H9 (cell line): ENCODE data around the gene MCF2L. TPM values are rescaled to one million over a fixed set of nuclear protein-coding genes. Genes with fewer than 3 reads are reported as not detected.

ENCODE experiments used
- DNase-seq: peaks from one replicate; pipeline ENCODE4 v3.0.0-alpha.2; 2017
- H2AFZ ChIP-seq: one replicate; pipeline ENCODE4 v1.6.1; 2013; ENCODE audit warnings: mild to moderate bottlenecking, low read length, control low read depth, moderate library complexity
- H2AK5ac ChIP-seq: 2 replicates; pipeline ENCODE4 v1.6.1; 2013; ENCODE audit warnings: low read length, control low read depth, mixed read lengths; ENCODE audit not compliant: insufficient read length
- H2BK120ac ChIP-seq: one replicate; pipeline ENCODE4 v1.6.1; 2013; ENCODE audit warnings: low read depth, mild to moderate bottlenecking, low read length, control low read depth, inconsistent platforms; ENCODE audit not compliant: poor library complexity, severe bottlenecking
- H2BK12ac ChIP-seq: 2 replicates; pipeline ENCODE4 v1.6.1; 2013; ENCODE audit warnings: low read length, control low read depth, mixed read lengths, low read depth; ENCODE audit not compliant: insufficient read length
- H2BK15ac ChIP-seq: 2 replicates; pipeline ENCODE4 v1.6.1; 2013; ENCODE audit warnings: low read depth, low read length, control low read depth
- H2BK20ac ChIP-seq: one replicate; pipeline ENCODE4 v1.6.1; 2013; ENCODE audit warnings: low read depth, mild to moderate bottlenecking, low read length, control low read depth, inconsistent platforms; ENCODE audit not compliant: poor library complexity, severe bottlenecking
- H2BK5ac ChIP-seq: 2 replicates; pipeline ENCODE4 v1.6.1; 2013; ENCODE audit warnings: low read length, control low read depth, mixed read lengths; ENCODE audit not compliant: insufficient read length
- H3K14ac ChIP-seq: 2 replicates; pipeline ENCODE4 v1.6.1; 2013; ENCODE audit warnings: low read length, control low read depth; ENCODE audit not compliant: insufficient read depth
- H3K18ac ChIP-seq: 2 replicates; pipeline ENCODE4 v1.6.1; 2013; ENCODE audit warnings: low read depth, mild to moderate bottlenecking, mixed read lengths, low read length, control low read depth; ENCODE audit not compliant: insufficient read length
- H3K23ac ChIP-seq: 2 replicates; pipeline ENCODE4 v1.6.1; 2013; ENCODE audit warnings: low read length, control low read depth, mixed read lengths, low read depth; ENCODE audit not compliant: insufficient read length
- H3K23me2 ChIP-seq: 2 replicates; pipeline ENCODE4 v1.6.1; 2013; ENCODE audit warnings: low read depth, mild to moderate bottlenecking, mixed read lengths, low read length, control low read depth; ENCODE audit not compliant: insufficient read length, poor library complexity, severe bottlenecking
- H3K27ac ChIP-seq: 2 replicates; pipeline ENCODE4 v1.5.1; 2013; ENCODE audit warnings: low read length, control low read depth, mixed read lengths, low read depth; ENCODE audit not compliant: insufficient read length
- H3K27me3 ChIP-seq: 2 replicates; pipeline ENCODE4 v1.6.1; 2013; ENCODE audit warnings: low read length, control low read depth, inconsistent platforms; ENCODE audit not compliant: insufficient read depth
- H3K4ac ChIP-seq: 2 replicates; pipeline ENCODE4 v1.6.1; 2013; ENCODE audit warnings: low read depth, mild to moderate bottlenecking, control low read depth, inconsistent platforms, low read length, moderate library complexity
- H3K4me1 ChIP-seq: 2 replicates; pipeline ENCODE4 v1.6.1; 2013; ENCODE audit warnings: low read length, control low read depth, inconsistent platforms; ENCODE audit not compliant: insufficient read depth
- H3K4me2 ChIP-seq: 2 replicates; pipeline ENCODE4 v1.6.1; 2013; ENCODE audit warnings: low read length, control low read depth, mixed read lengths; ENCODE audit not compliant: insufficient read length, insufficient read depth
- H3K56ac ChIP-seq: 2 replicates; pipeline ENCODE4 v1.6.1; 2013; ENCODE audit warnings: low read depth, mild to moderate bottlenecking, mixed read lengths, low read length, control low read depth; ENCODE audit not compliant: insufficient read length
- H3K79me1 ChIP-seq: 2 replicates; pipeline ENCODE4 v1.6.1; 2013; ENCODE audit warnings: low read depth, mild to moderate bottlenecking, moderate library complexity, low read length, control low read depth, inconsistent platforms; ENCODE audit not compliant: insufficient read depth, poor library complexity, severe bottlenecking
- H3K79me2 ChIP-seq: 2 replicates; pipeline ENCODE4 v1.6.1; 2013; ENCODE audit warnings: low read length, control low read depth, inconsistent platforms; ENCODE audit not compliant: insufficient read depth
- H3K9ac ChIP-seq: 2 replicates; pipeline ENCODE4 v1.6.1; 2013; ENCODE audit warnings: low read length, control low read depth, mixed read lengths; ENCODE audit not compliant: insufficient read length; ENCODE audit errors: extremely low read depth
- H3K9me3 ChIP-seq: one replicate; pipeline ENCODE4 v1.6.1; 2013; ENCODE audit warnings: low read depth, low read length, inconsistent platforms; ENCODE audit not compliant: control insufficient read depth
- H3T11ph ChIP-seq: one replicate; pipeline ENCODE4 v1.6.1; 2013; ENCODE audit warnings: mild to moderate bottlenecking, low read length, control low read depth, inconsistent platforms
- H4K20me1 ChIP-seq: one replicate; pipeline ENCODE4 v1.6.1; 2013; ENCODE audit not compliant: control insufficient read depth, insufficient read length, insufficient read depth
- H4K5ac ChIP-seq: 2 replicates; pipeline ENCODE4 v1.6.1; 2013; ENCODE audit warnings: low read depth, mild to moderate bottlenecking, mixed read lengths, low read length, control low read depth; ENCODE audit not compliant: insufficient read length
- H4K8ac ChIP-seq: replicated peaks from 2 replicates; pipeline ENCODE4 v1.6.1; 2013; ENCODE audit warnings: low read length, control low read depth, mixed read lengths, low read depth; ENCODE audit not compliant: insufficient read length
- H4K91ac ChIP-seq: 2 replicates; pipeline ENCODE4 v1.6.1; 2013; ENCODE audit warnings: low read depth, mild to moderate bottlenecking, moderate library complexity, mixed read lengths, low read length, control low read depth; ENCODE audit not compliant: insufficient read length
- H3K27ac Mint-ChIP-seq, 3 experiments: 2 replicates in 2 of 3; 3 replicates in 1 of 3; pipeline ENCODE4 v1.8.0; 2020 to 2021; ENCODE audit warnings: mixed read lengths in 3 of 3, mild to moderate bottlenecking in 1 of 3, moderate library complexity in 1 of 3
- H3K27me3 Mint-ChIP-seq: 2 replicates; pipeline ENCODE4 v1.8.0; 2021; ENCODE audit warnings: low read depth, mild to moderate bottlenecking, moderate library complexity, mixed read lengths
- H3K36me3 Mint-ChIP-seq, 3 experiments: 2 replicates in 2 of 3; 3 replicates in 1 of 3; pipeline ENCODE4 v1.8.0; 2020 to 2021; ENCODE audit warnings: low read depth in 3 of 3, mixed read lengths in 3 of 3; ENCODE audit not compliant: insufficient read depth in 1 of 3
- H3K4me1 Mint-ChIP-seq, 2 experiments: 2 replicates each; pipeline ENCODE4 v1.8.0; 2020; ENCODE audit warnings: mixed read lengths in 2 of 2
- H3K4me3 Mint-ChIP-seq, 2 experiments: 2 replicates in 1 of 2; 3 replicates in 1 of 2; pipeline ENCODE4 v1.8.0; 2020 to 2021; ENCODE audit warnings: mild to moderate bottlenecking in 2 of 2, mixed read lengths in 2 of 2, moderate library complexity in 1 of 2
- H3K9me3 Mint-ChIP-seq, 2 experiments: 2 replicates in 1 of 2; 3 replicates in 1 of 2; pipeline ENCODE4 v1.8.0; 2020; ENCODE audit warnings: mild to moderate bottlenecking in 2 of 2, mixed read lengths in 2 of 2, moderate library complexity in 1 of 2
- CTCF ChIP-seq: fragments of 200-600 bp; sonication (generic); conservative IDR thresholded peaks from 3 replicates; pipeline ENCODE4 v1.8.0; 2021; ENCODE audit warnings: antibody characterized with exemption, mild to moderate bottlenecking
- WGBS: extraction: QIAGEN DNeasy Blood & Tissue Kit; methylation state at CpG from one replicate; pipeline ENCODE4 v1.1.7; 2013; ENCODE audit warnings: missing lambda C conversion rate, low lambda C conversion rate, mixed read lengths; ENCODE audit not compliant: insufficient read length; ENCODE audit errors: extremely low coverage; 5-methylcytosine and 5-hydroxymethylcytosine counted together
- total RNA-seq: library from RNA; stranded (reverse); gene quantifications from 2 replicates; pipeline ENCODE4 v1.2.1, GENCODE V29; 2021

The MCF2L gene
- total RNA-seq, 1 experiment from 2014 or later, result 18.5 TPM

- no CpG with 5 or more reads among the region's 29 CpGs for WGBS
- Histone ChIP-seq H3K4me2 (no peak overlapping the region), H3K27ac (no peak overlapping the region), H3K9me3 (no peaks in the 10 kb centered on the region), H3K79me2 (no peaks in the 10 kb centered on the region), H4K5ac (no peak overlapping the region), H3K4ac (no peak overlapping the region), H3K23ac (no peak overlapping the region), H3K14ac (no peak overlapping the region), H4K91ac (no peak overlapping the region), H3K18ac (no peak overlapping the region), H2AK5ac (no peak overlapping the region), H2BK12ac (no peak overlapping the region), H3K23me2 (no peaks in the 10 kb centered on the region), H2BK5ac (no peak overlapping the region), H3K79me1 (no peaks in the 10 kb centered on the region), H2AFZ (no peak overlapping the region), H3K56ac (no peak overlapping the region), H3K9ac (no peak overlapping the region), H3K4me1 (no peaks in the 10 kb centered on the region; the same call in 1 of the 2 replicates), H2BK15ac (no peak overlapping the region), H2BK120ac (no peak overlapping the region), H3T11ph (no peak overlapping the region), H2BK20ac (no peak overlapping the region), H3K27me3 (no peaks in the 10 kb centered on the region), H4K20me1 (no peaks in the 10 kb centered on the region), H4K8ac (no peak overlapping the region)
- TF ChIP-seq CTCF, result no peak
- peaks cover 21 to 39% of the 10 kb centered on the region in 2 experiments for H3K4me1 Mint-ChIP-seq
- H3K27ac Mint-ChIP-seq, result no peak overlapping the region; a peak in 2 of 7 replicates
- no peaks in the 10 kb centered on the region for H3K9me3 Mint-ChIP-seq
- peaks cover 5% of the 10 kb centered on the region for H3K27me3 Mint-ChIP-seq
- H3K4me3 Mint-ChIP-seq, result no peak overlapping the region; a peak in 1 of 5 replicates
- peaks cover 0 to 4% (median 0%) of the 10 kb centered on the region in 3 experiments; a peak in 4 of 7 replicates for H3K36me3 Mint-ChIP-seq
- DNase-seq, result no peak
These were observed 10.7 kb upstream of the MCF2L start for GRCh38 chr13:112958127-112958989.
